GM12875 (cell line): ENCODE data around the gene TCERG1L.

Experiments used
- H3K4me3 ChIP-seq: one replicate; pipeline ENCODE4 v1.5.1; 2011; ENCODE audit warnings: low read depth, low read length, control low read depth
- TF ChIP-seq, protein P1 (sequence below): IDR thresholded peaks from 2 replicates; pipeline ENCODE4 v1.5.1; 2011; ENCODE audit warnings: low read depth, mild to moderate bottlenecking, control low read depth, inconsistent platforms, low read length, moderate library complexity, borderline replicate concordance; ENCODE audit not compliant: insufficient read depth

TCERG1L gene

DNA sequence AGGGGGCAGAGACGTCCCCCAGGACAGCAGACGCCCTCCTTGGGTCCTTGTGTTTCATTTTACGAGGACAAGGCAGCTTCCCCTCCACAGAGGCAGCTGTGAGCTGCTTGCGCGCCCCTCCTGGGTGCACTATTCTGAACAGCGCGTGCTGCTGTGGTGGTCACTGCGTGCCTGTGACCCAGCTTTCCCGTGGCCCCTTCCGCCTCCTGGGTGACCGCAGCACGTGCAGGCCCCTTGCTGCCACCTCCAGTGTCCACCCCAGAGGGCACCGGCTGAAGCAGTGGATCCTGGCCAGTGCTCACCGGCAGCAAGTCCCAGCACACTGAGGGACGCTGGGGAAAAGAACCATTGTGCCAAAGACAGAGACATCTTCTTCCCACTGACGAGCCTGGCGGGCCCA is 81.4 kb downstream of the TCERG1L start:
- TF ChIP-seq, protein P1, sequence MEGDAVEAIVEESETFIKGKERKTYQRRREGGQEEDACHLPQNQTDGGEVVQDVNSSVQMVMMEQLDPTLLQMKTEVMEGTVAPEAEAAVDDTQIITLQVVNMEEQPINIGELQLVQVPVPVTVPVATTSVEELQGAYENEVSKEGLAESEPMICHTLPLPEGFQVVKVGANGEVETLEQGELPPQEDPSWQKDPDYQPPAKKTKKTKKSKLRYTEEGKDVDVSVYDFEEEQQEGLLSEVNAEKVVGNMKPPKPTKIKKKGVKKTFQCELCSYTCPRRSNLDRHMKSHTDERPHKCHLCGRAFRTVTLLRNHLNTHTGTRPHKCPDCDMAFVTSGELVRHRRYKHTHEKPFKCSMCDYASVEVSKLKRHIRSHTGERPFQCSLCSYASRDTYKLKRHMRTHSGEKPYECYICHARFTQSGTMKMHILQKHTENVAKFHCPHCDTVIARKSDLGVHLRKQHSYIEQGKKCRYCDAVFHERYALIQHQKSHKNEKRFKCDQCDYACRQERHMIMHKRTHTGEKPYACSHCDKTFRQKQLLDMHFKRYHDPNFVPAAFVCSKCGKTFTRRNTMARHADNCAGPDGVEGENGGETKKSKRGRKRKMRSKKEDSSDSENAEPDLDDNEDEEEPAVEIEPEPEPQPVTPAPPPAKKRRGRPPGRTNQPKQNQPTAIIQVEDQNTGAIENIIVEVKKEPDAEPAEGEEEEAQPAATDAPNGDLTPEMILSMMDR, result no peak
- no peak overlapping the region for H3K4me3 ChIP-seq

DNA sequence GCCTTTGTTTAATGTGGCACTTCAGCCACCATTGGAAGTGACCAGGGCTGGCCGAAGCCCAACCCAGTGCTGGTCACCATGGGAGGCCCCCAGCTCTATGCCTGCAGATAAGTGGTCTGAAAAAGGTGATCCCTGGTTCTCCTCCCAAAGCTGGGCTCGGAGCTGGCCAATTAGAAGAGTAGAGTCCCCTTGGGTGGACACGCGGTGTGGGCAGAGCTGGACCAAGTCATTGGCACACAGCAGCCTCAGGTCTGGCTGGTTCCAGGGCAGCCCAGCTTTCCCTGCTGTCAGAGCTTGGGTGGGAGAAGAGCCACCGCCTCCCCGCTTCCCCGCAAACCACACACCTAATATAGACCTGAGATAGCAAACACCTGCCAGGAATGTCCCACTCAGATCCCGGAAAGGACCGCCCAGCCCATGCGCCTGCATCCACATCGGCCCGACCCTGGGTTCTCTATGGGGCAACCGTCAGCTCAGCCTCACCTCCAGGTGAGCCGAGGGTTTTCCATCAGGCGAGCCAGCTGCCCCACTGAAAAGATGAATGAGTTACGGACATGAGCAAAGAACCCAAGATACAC is 84.3 kb downstream of the TCERG1L start:
- H3K4me3 ChIP-seq, result no peak overlapping the region
- TF ChIP-seq, protein P1, result no peak

DNA sequence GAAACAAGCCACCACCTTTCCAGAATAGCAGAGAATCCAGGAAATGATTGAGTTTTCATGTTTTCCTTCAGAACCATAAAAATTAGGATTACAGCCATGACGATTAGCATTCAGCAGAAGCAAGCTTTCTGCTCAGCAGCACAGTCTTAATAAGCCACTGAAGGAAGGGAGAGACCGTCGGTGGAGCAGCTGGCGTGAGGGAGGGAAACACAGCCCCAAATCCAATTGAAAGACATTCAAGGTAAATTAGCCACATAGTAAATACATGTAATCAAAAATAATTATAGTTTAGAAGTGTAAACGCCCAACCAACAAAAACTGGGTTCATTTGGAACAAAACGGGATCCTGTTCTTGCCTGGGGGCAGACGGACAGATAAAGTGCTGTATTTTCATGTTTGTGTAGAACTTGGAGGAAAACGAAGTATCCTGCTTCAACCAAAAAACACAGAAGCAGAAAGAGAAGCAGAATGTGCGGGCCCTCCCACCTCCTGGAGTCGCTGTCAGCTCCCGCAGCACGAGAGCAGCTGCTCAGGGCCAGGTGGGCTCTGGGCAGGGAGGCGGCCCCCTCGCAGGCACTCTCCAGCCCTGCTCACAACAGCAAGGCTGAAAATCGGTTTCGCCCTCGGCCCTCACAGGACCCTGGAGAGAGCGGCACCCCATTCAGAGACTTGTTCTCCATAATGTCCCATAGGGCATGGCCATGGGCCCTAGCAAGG is 84.9 kb downstream of the TCERG1L start:
- no peak overlapping the region for H3K4me3 ChIP-seq
- TF ChIP-seq, protein P1, result no peak

DNA sequence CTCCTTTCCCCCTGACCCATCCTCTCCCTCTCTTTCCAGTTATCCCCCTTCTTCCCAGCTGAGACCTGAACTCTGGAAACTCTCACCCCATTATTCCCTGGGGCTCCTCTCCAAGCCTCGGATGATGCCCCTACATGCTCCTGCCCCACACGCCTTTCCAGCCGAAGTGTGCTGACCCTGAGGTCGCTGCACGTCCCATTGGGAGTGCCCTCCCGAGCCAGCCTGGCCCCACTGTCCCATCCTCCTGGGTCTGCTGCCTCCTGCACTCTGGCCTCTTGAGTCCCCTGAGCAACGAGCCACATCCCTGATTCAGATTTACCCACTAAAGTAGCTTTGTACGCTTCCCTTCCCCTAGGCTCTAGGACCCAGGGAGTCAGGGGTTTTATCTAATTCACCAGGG is 87.4 kb downstream of the TCERG1L start:
- TF ChIP-seq, protein P1, result no peak
- no peak overlapping the region for H3K4me3 ChIP-seq

DNA sequence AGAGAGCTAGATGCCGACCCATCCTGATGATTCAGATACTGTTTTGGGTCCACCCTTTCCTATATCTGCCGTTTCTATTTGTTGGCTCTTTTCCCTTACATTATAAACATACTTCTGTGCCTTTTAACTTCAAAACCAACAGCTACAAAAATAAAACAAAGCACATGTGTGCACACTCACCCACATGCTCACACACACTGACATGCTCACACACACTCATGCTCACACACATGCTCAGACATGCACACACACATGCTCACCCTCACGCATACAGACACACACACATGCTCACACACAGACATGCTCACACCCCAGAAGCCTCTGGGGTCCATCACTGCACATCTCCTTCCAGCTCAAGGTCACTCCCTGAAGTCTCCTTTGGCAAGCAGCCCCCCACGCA is 88.1 kb downstream of the TCERG1L start:
- H3K4me3 ChIP-seq, result no peak overlapping the region
- TF ChIP-seq, protein P1, result no peak

DNA sequence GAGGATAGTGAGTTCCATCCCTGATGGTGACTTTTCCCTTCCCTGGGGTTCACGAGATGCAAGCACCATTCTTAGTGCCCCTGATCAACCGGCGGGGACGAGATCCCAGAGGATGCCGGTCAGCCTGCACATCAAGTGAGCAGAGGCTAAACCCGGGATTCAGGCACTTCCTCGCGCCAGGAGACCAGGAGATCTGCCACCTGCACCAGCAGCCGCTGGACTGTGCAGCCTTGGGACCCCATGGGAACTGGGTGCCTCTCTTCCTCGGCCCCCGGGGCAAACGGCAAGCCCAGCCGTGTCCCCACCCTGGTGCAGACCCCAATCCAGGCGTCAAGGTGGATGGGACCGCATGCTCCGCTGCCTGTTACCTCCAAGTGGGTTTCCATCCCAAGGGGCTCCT is 88.5 kb downstream of the TCERG1L start:
- TF ChIP-seq, protein P1, result no peak
- H3K4me3 ChIP-seq, result no peak overlapping the region
